SIG-M5 treated with dmso at 0.1 percent for 504 hours (cell line): Measurements from ENCODE around the gene EVL.
"Not testable (repeated sequence)": the region's sequence is repeated elsewhere in the genome, so short reads cannot be mapped to it uniquely, and the experiment has no call there.

ENCODE experiments used
- DNase-seq: peaks from one replicate; lab custom pipeline; 2025; ENCODE audit not compliant: unreplicated experiment; lab: John Stamatoyannopoulos, UW

The EVL gene

DNA sequence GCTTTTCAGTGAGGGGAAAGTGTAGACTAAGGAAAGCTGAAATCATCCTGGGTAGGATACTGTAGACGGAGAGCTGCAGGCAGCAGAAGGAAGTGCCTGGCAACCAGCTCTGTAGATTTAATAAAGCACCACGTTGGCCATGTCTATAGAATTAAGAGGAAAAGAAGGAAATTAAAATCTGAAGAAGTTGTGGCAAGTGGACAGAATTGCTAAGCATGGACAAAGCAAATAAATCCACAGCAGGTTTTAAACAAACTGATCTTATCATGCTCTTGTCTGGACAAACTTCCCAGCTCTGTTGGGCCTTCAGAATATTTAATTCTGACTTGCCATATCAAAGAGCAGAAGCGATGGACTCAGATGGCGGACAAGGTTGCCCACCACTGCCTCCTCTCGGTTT, 27.2 kb upstream of the EVL start:
- no peak for DNase-seq

DNA sequence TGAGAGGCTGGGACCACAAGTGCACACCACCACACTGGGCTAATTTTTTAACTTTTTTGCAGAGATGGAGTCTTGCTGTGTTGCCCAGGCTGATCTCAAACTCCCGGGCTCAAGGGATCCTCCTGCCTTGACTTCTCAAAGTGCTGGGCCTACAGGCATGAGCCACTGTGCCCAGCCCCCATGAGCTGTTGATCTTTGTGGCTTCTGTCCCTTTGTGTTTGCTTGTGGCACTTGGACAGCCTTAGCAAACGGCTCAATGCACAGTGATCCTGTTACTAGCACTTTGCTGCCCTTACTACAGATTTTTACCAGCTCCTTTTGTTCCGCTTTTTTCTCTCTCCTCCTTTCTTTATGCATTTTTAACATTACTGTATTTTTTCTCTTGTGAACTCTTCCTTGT, 25.3 kb upstream of the EVL start:
- DNase-seq: no peak

DNA sequence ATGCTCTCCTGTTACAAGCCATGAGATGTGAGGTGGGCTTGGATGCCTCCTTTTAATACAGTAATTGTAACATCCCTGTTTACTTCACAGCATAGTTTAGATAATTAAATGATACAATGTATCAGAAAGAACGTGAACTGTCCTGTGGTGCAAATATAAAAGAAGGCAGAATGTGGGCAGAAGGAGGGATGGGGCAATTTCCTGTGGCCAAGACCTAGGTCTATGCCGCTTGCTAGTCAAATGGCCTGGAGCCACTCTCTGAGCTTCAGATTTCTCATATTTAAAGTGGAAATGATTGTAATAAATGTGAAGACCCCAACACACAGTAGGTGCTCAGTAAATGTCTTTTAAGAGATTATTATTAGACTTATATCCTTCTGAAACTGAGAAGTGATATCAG, 24.0 kb upstream of the EVL start:
- DNase-seq: no peak

DNA sequence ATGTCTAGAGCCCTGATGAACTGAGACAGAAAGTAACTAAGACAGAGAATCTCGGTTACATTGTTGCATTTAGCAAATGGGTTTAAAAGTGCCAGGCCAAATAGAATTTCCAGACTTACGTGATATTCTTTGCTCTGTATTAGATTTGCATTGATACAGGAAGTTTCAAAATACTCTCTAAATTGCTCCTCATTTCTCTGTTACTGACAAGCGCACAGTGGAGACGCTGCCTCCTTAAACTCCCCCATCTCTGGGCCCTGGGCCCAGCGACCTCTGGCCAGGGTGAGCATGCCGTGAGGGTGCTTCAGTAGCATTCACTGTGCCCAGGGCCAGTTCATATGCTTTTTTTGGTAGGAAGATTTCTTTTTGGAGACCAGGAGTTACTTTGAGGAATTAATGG, 22.9 kb upstream of the EVL start:
- DNase-seq: no peak

DNA sequence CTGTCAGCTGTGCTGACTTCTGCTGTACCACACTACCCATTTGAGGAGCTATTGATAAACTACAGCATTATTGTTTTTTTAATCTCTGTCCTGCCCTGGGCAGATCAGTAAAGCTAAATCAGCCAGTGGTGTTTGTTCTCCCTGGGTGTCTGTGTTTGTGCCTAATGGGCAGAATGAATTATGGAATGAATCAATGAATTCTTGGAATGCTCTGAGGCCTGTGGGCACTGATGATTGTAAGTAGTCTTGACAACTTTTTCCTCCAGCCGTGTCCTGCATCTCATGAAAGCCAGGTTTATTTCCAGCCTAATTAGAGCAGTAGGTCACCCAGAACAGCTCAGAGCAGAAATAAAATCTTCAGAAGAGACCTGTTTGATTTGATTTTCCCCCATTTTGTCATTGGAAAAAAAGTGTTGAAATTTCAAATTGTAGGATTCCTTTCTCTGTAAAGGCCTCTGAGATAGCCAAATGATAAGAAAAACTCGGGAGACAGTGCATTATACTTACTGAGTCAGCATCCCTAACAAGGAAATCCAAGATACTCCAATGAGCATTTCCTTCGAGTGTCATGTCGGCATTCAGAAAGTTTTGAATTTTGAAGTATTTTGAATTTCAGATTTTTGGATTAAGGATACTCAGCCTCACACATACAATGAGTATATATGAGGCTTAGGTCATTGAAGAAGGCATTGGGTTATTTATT, 19.4 kb upstream of the EVL start:
- no peak for DNase-seq

DNA sequence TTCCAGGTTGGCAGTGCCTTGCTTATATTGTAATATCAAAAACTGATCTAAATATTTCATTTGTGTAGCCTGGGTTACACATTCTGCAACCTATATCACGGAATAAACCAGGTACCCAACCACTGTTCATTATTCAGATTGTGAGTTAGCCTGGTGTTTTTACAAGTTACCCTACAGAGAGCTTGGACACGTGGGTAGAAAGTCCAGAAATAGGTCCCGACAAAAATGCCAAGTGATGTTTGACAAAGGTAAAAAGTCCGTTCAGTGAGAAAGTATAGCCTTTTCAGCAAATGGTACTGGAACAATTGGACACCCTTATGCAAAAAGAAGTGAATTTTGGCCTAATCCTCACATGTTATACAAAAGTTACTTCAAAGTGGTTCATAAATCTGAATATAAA, 17.6 kb upstream of the EVL start:
- DNase-seq: no peak

DNA sequence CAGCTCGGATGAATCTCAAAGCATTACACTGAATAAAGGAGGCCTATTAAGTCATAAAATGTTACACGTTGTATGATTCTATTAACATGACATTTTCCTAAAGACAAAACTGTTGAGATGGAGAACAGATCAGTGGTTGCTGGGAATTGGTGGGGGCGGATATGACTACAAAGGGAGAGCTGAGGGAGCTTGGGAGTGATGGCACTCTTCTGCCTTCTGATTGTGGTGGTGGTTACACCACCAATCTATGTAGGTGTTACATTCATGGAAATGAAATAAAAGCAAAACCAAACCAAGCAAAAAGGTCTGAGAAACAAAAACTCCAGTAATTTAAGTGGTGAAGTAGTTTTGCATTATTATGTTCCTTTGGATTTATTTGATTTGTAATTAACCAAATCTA, 16.4 kb upstream of the EVL start:
- no peak for DNase-seq

DNA sequence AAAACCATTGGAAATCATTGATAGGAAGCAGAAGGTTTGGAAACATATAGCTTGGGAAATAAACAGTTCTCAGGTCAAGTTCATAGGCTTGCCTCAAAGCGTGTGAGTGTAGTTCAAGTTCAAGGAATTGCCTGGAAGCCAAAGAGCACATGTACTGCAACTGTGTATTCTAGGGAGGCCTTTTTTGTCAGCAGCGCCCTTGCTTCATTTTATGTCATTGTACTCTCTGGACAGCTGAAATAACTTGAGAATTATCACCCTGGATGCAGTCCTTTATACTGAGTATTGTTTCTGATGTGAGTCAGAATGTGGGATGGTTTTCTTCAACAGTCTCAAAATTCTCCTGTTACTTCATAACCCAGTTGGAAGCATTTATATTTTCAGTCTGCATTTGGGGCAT, 16.0 kb upstream of the EVL start:
- no peak for DNase-seq

DNA sequence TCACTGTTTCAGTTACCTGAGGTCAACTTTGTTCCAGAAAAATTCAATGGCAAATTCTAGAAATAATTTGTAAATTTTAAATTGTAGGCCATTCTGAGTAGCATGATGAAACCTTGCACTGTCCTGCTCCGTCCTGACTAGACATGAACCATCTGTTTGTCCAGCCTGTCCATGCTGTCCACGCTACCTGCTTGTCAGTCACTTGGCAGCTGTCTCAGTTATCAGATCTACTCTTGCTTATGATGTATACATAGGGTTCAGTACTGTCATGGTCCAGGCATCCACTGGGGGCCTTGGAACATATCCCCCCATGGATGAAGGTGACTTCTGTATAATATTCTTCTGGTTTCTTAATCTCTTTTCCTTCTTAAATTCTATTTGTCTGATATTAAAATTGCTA, 14.1 kb upstream of the EVL start:
- no peak for DNase-seq

DNA sequence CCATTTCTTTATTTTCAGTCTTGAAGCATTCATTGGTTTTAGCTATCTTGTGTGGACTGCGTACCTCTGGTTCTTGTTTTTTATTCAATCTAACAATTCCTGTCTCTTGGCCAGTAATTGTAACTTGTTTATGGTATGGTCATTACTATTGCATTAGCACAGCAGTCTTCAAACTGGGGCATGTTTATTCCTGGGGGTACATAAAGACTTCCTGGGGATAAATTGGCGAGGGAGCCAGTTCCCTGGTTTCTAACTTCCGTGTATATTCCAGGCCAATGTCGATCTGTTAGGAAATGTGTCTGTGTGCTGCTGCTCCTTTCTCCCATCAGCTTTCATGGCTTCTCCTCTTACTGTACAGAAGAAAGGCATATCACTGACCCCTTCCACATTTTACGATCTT, 13.7 kb upstream of the EVL start:
- DNase-seq: no peak

DNA sequence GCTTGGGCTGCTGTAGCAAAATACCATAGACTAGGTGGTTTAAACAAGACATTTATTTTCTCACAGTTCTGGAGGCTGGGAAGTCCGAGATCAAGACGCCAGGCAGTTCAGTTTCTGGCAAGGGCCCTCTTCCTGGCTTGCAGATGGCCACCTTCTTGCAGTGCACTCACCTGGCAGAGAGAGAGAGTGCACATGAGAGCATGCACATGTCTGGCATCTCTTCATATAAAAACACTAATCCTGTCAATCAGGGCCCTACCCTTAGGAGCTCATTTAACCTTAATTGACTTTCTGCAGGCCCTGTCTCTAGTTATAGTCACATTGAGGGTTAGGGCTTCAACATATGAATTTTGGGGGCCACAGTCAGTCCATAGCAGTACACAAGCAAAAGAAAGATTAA, 12.4 kb upstream of the EVL start:
- DNase-seq: no peak

DNA sequence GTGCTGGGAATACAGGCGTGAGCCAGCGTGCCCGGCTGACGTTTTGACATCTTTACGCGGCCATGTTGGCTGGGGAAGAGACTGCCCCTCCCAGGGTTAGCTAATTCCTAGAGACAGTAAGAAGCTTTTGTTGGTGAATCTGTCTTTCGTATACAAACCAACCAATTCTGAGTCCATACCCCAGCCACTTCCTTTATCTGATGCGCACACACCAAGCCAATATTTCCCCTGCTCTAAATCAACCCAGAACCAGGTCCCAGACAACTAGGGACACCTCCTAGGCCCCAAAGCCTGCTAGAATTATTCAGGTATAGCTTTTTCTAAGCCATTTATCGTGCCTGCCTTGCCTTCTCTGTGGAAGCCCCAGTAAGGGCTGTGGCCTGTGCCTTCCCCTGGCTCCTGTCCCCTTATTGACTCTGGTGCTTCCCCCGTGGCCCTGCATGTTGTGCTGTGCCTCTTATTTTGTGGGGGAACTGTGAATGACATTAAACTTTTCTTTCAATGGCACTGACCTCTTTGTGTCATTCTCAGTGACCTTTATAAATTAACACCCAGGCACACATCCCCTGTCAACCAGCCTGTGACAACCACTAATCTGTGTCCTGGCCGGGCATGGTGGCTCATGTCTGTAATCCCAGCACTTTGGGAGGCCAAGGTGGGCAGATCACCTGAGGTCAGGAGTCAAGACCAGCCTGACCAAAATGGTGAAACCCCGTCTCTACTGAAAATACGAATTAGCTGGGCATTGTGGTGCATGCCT, 10.7 kb upstream of the EVL start:
- DNase-seq: no peak

DNA sequence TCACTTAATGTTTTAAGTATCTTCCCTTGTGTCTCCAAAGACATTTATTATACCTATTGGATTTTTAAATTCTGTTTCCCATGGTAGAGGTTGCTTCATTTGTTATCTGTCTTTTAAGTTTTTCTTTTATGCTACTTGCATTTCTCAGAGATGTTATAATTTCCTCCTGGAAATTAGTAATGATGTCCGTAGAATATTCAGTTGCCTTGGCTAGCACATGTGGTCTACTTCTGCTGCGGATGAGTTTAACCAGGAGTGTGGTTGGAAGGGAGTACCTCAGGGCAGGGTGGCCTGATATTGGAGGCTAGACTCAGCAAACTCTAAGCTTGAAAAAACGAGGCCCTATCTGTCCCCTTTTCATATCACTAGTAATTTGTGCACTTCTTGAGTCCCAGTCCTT, 8.8 kb upstream of the EVL start:
- DNase-seq: no peak

DNA sequence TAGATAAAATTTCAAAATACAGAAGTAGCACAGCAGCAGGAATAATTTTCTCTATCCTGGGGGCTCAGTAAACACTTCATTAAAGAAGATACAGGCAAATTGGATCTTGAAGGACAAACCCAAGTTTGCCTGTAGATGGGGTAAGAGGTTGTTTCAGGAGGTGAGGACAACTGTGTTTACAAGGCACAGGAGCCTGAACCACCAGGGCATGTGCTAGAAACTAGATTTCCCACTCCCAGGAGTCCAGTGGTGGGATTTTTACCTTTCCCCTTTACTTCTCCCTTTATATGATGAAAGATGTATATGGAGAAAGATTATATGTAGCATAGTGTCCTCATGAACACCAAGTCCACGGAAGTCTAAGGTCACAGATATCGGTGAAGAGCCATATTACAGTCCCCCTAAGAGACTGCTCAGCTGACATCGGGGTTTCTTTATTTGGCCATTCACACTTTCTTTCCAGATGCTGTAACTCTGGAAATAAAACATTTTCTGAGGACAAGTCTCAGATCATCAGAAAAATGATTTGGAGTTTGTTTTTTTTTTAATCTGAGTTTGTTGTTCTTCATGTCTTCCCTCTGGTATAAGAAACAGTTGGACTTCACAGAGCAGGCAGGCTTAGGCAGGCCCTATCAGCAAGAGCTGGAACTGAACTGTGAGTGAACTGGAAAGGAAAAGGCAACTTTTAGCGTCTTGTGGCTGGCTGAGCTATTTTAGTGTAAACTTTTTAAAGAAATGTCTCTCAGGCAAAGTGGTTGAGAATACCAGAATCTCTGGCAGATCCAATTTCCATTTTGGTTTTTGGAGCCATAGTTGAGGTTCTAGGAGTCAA, 8.0 kb upstream of the EVL start:
- peak; percentile 33 for DNase-seq

DNA sequence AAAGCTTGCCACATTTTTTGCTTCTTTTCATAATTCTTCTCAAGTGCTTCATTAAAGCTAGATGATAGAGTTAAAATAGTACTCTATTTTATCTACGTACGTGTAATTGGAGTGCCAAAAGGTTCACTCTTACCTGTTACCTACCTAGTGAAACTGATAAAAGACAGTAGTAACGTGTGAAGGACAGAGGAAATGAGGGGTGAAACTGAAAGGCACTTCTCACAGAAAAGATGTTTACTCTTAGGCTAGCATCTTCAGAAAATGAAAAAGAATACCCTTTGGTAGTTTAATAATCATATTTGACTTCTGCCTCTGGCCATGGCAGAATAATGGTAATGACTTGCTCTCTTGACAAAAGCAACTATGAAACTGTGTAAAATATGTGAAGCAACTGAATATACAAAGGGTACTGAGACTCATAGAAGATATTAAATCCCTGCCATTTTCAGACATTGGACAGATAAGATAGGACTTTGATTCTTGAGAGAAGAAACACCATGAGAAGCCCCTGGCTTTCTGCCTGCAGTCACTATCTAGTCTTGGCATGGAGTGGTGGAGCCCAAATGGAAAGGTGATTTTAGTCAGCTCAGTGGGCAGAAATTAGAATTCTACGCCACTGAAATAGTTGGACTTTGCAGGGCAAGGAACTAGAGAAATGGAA, 6.3 kb upstream of the EVL start:
- no peak for DNase-seq

DNA sequence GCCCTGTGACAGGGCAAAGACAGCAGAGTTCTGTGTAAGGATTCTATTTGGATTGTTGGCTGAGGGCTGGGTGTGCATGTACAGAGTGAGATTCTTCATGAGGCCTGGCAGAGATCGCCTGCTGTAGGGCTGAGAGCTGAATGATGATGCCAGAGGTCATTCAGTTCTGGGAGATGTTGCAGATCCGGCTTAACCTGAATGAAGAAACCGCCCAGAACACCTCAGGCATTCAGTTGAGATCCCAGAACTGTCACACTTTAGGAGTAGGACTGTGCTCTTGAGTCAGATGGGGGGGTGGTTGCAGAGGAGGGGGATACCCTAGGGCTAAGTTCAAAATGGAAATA, 5.8 kb upstream of the EVL start:
- DNase-seq: peak; percentile 51

DNA sequence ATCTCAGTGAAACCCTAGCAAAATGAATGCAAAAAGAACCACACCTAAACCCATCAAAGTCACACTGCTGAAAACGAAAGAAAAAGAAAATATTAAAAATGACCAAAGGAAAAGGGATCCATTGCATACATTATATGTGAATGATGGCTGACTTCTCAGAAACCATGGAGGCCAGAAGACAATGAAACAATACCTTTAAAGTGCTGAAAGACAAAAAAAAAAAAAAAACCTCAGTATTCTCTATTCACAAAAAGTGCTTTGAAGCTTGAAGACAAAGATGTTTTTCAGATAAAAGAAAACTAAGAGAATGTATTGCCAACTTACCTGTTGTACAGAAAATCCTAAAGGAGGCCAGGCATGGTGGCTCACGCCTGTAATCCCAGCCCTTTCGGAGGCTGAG, 4.5 kb upstream of the EVL start:
- no peak for DNase-seq

DNA sequence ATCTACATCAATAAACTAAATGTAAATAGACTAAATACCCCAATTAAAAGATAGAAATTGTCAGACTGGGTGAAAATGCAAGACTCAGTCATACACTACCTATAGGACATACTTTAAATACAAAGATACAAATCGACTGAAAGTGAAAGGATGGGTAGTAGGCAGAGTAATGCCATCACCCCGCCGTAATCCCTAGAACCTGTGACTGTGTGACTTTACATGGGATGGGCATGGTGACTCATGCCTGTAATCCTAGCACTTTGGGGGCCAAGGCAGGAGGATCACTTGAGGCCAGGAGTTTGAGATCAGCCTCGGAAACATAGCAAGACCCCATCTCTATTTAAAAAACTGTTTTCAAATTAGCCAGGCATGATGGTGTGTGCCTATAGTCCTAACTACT, 2.6 kb upstream of the EVL start:
- no peak for DNase-seq

DNA sequence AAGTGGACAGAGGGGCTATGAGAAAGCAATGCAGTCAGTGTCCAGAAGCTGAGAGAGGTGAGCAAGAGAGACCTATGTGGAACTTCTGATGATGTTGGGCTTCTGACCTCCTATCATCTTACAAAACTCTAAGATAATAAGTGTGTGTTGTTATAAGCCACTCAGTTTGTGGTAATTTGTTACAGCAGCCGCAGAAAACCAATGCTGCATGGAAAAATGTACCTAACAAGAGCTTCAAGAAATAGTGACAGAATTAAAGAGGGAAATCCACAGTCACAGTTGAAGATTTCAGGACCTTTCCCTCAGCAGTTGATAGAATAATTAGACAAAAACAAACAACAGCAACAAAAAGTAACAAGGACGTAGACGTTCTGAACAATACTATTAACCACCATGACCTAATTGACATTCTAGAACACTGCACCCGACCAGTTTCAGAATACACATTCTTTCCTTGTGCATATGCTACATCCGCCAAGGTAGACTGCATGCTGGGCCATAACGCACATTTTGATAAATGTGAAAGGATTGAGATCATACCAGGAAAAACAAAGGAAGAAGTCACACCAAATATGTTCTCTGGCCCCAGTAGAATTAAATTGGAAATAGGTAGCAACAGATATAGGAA, 1.8 kb upstream of the EVL start:
- no peak for DNase-seq

DNA sequence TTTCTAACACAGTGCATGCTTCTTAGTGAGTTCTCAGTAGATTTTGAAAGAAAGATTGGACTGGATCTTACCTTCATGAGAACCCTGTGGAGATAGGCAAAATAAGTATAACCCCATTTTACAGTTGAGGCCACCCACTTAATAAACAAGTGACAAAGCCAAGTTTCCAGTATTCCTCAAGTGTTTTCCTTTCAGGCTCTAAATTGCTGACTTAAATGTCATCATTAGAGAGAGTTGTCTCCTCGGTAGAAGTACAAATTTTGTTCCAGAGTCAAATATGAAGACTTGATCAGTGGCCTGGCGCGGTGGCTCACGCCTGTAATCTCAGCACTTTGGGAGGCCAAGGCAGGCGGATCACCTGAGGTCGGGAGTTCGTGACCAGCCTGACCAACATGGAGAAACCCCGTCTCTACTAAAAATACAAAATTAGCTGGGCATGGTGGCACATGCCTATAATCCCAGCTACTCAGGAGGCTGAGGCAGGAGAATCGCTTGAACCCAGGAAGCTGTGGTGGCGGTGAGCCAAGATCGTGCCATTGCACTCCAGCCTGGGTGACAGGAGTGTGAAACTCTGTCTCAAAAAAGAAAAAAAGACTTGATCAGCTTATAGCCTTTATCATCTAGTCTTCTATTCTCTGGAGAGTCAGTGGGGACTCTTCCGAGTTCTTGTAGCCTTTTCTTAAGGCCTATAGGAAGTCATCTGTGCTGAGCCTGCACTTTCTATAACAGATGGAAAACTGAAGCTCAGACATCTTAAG, 708 bp upstream of the EVL start:
- not testable (repeated sequence) for DNase-seq
